Measurements from ENCODE around the gene ANO7.
A peak's percentile ranks its signal among the peaks of the same experiment; 100 is the strongest.

ANO7 gene

DNA sequence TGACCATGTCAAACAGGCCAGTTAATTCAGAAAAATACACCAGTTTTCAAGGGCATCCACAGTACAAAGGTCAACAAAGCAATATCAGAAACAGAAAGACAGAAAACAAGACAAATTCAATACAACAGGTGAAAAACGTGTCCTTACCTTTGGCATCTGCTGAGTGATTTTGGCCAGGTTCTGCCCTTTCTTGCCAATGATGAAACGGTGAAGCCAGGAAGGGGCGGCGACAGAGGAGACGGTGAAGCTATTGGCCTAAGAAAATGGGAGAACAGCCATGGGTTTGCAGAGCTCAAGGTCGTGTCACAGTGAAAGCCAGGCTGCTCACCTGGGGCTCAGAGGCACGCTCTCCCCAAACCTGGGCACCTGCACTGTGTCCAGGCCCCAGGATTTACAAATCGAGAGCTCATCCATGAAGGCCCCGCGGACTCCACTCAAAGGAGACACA lies 66.5 kb downstream of the ANO7 start:
- DNase-seq = no peak

DNA sequence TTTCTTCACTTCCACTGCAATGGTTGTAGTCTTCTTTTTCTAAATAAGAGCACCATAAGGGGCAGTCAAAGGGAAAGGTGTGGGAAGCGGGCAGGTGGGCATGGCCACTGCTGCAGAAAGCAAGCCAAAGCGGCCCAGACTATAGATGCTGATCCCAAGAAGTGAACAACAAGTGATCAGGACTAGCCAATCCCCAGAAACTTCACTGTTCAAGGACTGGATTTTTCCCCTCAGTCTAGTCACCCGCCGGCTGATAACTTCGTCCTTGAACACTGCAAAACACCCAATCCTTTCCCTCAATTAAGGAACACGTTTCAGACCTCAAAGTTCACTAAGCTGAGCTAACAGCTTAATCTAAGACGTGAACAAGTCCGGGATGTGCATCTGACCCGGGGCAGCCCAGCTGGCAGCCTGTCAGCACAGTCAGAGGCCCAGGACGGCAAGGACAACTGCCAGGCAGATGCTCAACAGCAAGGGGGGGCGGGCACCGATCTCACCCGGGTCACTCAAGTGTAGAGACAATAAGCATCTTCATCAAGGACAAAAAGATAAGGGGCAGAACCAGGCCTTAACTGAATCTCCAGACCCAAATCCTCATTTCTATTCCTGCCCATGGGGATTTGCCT lies 67.2 kb downstream of the ANO7 start:
- no peak for DNase-seq

DNA sequence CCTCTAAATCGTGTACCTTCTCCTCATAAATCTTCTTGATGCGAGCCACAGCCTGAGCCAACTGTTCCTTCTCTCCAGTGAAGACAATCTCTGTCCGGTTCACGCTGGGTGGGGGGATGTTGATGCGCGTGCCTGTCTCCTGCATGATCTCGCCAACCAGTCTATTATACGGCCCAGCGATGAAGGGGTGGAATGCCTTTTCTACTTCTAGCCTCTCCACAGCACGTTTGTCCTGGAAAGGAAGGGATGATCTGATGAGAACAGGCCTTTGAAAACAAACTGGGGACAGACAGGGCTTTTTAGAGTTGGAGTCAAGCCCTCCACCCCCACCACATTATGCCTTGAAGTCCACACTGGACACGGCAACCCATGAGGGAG lies 67.7 kb downstream of the ANO7 start:
- no peak for DNase-seq

GRCh38 chr2:241257419-241258032 lies 69.0 kb downstream of the ANO7 start:
- no peak for DNase-seq

DNA sequence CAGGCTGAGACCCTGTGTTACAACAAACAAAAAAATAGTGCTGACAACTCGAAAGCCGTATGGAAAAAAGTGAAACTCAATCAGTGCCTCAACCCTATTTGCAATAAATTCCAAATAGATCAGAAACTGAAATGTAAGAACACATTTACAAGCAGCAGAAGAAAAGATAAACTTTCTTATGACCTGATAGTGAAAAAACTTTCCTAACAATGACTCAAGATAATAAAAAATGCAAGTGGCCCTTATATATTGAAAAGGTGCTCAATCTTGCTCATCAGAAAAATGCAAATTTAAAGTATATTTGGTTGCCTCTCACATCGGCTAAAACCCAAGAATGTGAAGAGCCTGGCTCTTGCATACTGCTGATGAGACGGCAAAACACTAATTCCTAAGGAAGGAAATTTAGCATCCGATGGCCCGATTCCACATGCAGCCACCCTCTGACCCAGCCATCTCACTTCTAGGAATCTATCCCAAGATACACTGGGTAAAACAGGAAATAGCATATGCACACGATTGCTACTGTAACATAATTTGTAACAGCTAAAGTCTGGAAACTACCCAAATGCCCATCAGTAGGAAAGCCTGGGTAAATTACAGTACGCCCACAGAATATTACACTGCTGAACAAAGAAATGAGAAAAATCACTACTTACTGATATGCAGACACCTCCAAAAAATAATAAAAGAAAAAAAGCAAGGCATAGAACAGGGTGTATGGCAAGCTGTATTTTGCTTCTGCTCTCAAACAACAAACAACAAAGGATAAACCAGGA lies 70.2 kb downstream of the ANO7 start:
- no peak for DNase-seq

DNA sequence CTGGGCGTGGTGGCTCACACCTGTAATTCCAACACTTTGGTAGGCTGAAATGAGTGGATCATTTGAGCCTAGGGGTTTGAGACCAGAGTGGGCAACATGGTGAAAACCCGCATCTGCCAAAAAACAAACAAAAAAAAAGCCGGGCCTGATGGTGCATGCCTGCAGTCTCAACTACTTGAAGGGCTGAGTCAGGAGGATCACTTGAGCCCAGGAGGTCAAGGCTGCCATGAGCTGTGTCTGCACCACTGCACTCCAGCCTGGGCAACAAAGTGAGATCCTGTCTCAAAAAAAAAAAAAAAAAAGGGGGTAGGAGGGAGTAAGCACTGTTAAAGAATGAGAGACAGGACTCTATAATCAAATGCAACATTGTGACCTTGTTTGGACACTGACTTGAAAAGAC lies 72.4 kb downstream of the ANO7 start:
- no peak for DNase-seq

DNA sequence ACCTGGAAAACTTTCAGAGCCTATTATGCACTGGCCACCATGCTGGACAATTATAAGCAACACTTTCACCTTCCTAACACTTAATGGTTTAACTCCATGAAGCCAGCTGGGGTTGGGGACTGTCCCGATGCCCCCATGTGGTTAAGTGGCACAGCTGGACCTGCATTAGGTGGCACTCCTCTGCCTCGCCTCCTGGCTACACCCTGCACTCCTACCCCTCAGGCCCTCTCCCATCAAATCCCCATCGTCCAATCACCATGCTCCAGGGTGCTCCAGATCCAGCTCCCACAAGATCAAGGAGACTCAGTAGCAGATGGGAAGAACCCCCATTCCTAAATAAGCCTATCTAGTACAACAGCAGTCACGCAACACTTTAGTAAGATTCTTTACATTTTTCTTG lies 73.2 kb downstream of the ANO7 start:
- no peak for DNase-seq

DNA sequence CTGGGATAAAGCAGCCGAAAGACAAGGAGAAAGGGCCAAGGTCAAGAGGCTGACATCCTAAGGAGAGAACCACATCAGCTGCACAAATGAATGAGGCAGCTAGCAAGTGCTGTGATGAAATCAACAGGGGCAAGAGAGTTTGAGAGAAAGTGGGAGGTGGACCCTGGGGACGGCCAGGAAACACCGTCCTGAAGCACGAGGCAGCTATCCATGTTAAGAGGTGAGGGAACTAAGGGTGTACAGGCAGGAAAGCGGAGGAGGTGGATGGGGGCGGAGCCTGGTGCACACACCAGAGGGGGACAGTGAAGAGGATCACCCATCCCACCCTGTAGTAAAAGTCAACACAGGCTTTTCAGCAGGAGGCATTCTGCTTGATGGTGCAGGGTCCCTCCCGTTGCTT lies 74.6 kb downstream of the ANO7 start:
- no peak for DNase-seq

DNA sequence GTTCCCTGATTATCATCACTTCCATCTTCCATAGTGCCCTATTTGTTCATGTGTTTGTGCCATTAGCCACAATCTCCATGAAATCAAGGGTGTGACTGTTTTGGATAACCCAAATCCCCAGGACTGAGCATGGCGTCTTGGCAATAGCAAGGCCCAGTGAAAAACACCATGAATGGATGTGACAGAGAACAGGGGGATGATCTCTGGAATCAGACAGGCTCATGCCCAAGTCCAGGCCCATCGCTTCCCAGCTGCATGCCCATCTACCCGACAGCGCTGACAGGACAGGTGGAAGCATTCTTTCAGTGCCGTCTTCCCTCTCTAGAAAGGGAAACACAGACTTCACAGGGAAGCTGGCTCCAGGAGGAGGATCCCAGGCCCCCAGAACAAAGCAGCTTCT lies 77.0 kb downstream of the ANO7 start:
- DNase-seq = no peak

DNA sequence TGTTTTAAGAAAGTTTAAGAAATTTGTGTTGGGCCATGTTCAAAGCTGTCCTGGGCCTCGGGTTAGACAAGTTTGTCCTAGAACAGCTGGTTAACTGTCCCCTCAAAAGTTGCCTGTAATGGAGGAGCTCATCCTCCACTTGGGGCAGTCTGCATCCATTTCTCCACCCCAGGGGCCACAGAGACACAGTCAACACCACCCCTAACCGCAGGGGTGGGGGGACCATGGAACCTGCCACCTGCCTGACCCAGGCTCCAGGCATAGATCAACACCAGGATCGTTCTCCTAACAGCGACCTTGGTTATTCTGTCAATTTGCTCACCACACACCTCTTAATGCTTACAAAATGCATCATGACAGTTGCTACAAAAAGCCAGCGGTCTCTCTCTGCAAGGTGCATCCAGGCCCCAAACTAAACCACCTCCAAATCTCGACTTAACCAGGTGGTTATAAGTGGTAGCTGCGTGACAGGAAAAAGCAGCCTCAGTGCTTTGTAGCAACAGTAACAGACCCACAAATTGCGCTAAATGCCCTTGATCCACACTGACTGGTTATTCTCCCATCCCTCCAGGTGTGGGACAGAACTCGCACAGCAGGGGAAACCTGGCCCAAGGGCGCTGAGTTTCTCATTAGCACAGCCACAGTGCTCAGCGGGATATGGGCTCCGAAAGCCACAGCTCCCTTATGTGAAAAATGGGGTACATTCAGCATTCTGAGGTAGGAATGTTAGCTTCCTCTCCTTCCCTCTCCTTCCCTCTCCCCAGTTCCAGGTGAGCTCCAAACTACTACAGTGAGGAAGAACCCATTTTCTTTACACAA lies 79.0 kb downstream of the ANO7 start:
- no peak for DNase-seq

DNA sequence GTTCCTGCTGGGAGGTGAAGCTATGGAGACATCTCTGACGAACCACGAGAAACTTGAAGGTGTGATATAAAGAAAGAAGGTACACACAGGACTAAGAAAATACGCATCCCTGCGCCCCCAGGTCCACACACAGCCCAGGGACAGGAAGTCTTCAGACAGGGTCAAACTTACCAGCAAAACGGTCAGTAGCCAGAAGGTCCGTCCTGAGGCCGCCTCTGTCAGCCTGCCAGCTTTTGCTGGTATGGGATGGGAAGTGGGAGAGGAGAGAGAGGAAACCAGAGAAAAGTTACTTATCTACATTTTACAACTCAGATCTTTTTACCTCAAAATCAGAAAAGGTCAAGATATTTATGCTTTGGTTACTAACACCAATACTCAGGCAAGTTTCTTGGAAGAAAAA lies 79.8 kb downstream of the ANO7 start:
- no peak for DNase-seq

DNA sequence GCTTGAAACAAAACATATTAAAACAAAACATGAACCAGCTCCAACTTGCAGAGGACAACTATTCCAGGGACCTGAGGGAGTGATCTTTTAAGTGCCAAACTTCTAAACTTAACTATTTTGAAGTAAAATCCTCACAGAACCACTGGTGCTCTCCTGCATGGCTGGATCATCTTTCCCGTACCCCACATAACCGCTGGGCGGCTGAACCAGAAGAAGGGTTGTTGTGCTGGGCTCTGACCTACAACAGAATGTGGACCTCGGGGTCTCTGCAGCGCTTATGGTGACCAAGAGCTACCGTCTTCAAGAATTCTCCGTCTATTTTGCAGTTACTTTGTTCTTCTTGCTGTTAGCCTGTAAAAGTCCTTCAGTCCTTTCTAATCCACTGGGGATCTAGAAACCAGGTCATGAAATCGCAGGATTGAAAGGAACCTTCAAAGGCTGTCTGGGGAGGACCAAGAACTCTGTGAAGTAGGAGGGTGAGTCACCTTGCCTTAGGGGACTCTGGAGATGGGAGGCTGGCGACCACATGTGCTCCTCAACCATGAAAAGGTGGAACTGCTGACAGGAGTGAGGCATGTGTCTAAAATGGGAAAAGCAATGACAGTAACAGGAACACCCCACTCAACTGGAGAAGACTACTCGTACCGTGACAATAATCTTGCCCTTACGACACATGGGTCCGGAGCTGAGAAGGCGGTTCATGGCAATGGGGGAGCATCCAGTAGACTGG lies 80.4 kb downstream of the ANO7 start:
- DNase-seq = no peak

GRCh38 chr2:241269707-241270520 lies 81.4 kb downstream of the ANO7 start:
- no peak for DNase-seq

GRCh38 chr2:241270531-241270930 lies 82.1 kb downstream of the ANO7 start:
- no peak for DNase-seq

GRCh38 chr2:241271706-241272302 lies 83.3 kb downstream of the ANO7 start:
- DNase-seq = peak; percentile 55

- DNase-seq = peak; percentile 24
Observed at GRCh38 chr2:241272303-241273209, 84.1 kb downstream of the ANO7 start.

GRCh38 chr2:241273210-241274020 lies 84.9 kb downstream of the ANO7 start:
- no peak for DNase-seq

DNA sequence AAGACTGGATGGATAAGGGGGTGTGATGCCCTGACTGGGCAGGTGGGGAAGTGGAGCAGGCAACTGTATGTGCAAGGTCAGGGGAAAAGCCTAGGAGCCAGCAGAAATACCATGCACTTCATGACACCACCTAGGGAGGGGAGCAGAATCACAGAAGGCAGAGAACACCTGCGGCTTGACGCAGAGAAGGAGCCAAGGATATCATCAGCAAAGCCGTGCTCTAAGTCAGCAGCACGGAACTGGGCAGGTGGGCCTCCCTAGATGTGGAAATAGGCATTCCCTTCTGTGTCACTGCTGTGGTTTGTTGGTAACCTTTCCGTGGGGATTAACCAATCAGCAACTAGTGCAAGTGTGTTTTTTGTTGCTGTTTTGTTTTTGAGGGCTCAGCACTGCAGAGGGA lies 85.7 kb downstream of the ANO7 start:
- no peak for DNase-seq
